OCI-LY7 (cell line): ENCODE data around the gene OTOF. TPM values are rescaled to one million over a fixed set of nuclear protein-coding genes. Genes with fewer than 3 reads are reported as not detected.

Experiments used
- BruUV-seq: library from RNA; stranded (reverse); fragments of 400-500 nt; replicated peaks from 2 replicates; lab custom pipeline; 2021; lab: Mats Ljungman, UMichigan
- CTCF ChIA-PET: fragments of 300-600 bp; sonication (Branson Sonifier 250); formaldehyde crosslinking; loops from one replicate; lab custom pipeline; 2022; ENCODE audit warnings: antibody characterized with exemption; ENCODE audit not compliant: unreplicated experiment; lab: Charles Lee
- POLR2A ChIA-PET: fragments of 300-600 bp; sonication (Branson Sonifier 250); formaldehyde crosslinking; loops from one replicate; lab custom pipeline; 2022; ENCODE audit warnings: antibody characterized with exemption; lab: Charles Lee
- DNase-seq: peaks from one replicate; pipeline ENCODE4 v3.0.0-alpha.2; 2015; ENCODE audit warnings: low spot score
- H2AFZ ChIP-seq: fragments of 200-600 bp; sonication (generic), shearing (Covaris generic); 2 replicates; pipeline ENCODE4 v1.6.1; 2014; ENCODE audit warnings: mild to moderate bottlenecking, antibody characterized with exemption, low read length, moderate library complexity
- H3K27ac ChIP-seq: fragments of 200-600 bp; sonication (generic); 2 replicates; pipeline ENCODE4 v1.5.1; 2014; ENCODE audit warnings: mixed run types, low read depth, mild to moderate bottlenecking, moderate library complexity, low read length, inconsistent platforms; ENCODE audit not compliant: poor library complexity, severe bottlenecking
- H3K36me3 ChIP-seq: fragments of 200-600 bp; sonication (generic); 2 replicates; pipeline ENCODE4 v1.6.1; 2014; ENCODE audit warnings: mild to moderate bottlenecking, antibody characterized with exemption, low read length, moderate library complexity, mixed read lengths; ENCODE audit not compliant: insufficient read depth
- H3K4me1 ChIP-seq: fragments of 200-600 bp; sonication (generic); 2 replicates; pipeline ENCODE4 v1.5.1; 2014; ENCODE audit warnings: mild to moderate bottlenecking, low read length; ENCODE audit not compliant: insufficient read depth, poor library complexity, severe bottlenecking
- H3K4me2 ChIP-seq: fragments of 200-600 bp; sonication (generic); 2 replicates; pipeline ENCODE4 v1.6.1; 2014; ENCODE audit warnings: mild to moderate bottlenecking, low read length
- H3K4me3 ChIP-seq: fragments of 200-600 bp; sonication (generic); 2 replicates; pipeline ENCODE4 v1.5.1; 2014; ENCODE audit warnings: mild to moderate bottlenecking, low read depth, low read length; ENCODE audit not compliant: poor library complexity, severe bottlenecking
- H3K79me2 ChIP-seq: fragments of 200-600 bp; sonication (generic); 2 replicates; pipeline ENCODE4 v1.6.1; 2016; ENCODE audit warnings: low read depth, mild to moderate bottlenecking, low read length, moderate library complexity, mixed read lengths; ENCODE audit not compliant: insufficient read depth
- H3K9me2 ChIP-seq: fragments of 200-600 bp; sonication (generic); 2 replicates; pipeline ENCODE4 v1.6.1; 2016; ENCODE audit warnings: mild to moderate bottlenecking, low read length, mixed read lengths; ENCODE audit not compliant: insufficient read depth
- H3K9me3 ChIP-seq: fragments of 200-600 bp; sonication (generic); 2 replicates; pipeline ENCODE4 v1.6.1; 2014; ENCODE audit warnings: mild to moderate bottlenecking, mixed run types, low read length, mixed read lengths
- H4K20me1 ChIP-seq: fragments of 200-600 bp; sonication (generic); 2 replicates; pipeline ENCODE4 v1.6.1; 2014; ENCODE audit warnings: mild to moderate bottlenecking, antibody characterized with exemption, low read length, moderate library complexity, mixed read lengths; ENCODE audit not compliant: insufficient read depth
- EZH2phosphoT487 ChIP-seq: fragments of 200-600 bp; sonication (generic); IDR thresholded peaks from 2 replicates; pipeline ENCODE4 v1.6.1; 2018; ENCODE audit warnings: low read depth, borderline replicate concordance, mild to moderate bottlenecking, mixed run types, antibody characterized with exemption, low read length, moderate library complexity, mixed read lengths
- intact Hi-C: fragments of 100-400 bp; cut with micrococcal nuclease; formaldehyde crosslinking; loops from one replicate; pipeline ENCODE4 v1.10.0; 2022; ENCODE audit not compliant: unreplicated experiment
- total RNA-seq, 2 experiments: library from RNA; depleted of rRNA in 1 of 2; stranded (reverse); fragments of >200 nt in 1 of 2; shearing (Covaris generic) in 1 of 2; gene quantifications; 2 replicates each; pipeline ENCODE4 v1.2.3, GENCODE V29; 2014 to 2022
- TF ChIP-seq, protein P1 (sequence below): fragments of 200-600 bp; sonication (generic); conservative IDR thresholded peaks from 2 replicates; pipeline ENCODE4 v1.5.1; 2014; ENCODE audit warnings: mild to moderate bottlenecking, antibody characterized with exemption, low read length, moderate library complexity, mixed read lengths

Gene OTOF
- total RNA-seq, 2 experiments from 2014 or later: not detected

DNA sequence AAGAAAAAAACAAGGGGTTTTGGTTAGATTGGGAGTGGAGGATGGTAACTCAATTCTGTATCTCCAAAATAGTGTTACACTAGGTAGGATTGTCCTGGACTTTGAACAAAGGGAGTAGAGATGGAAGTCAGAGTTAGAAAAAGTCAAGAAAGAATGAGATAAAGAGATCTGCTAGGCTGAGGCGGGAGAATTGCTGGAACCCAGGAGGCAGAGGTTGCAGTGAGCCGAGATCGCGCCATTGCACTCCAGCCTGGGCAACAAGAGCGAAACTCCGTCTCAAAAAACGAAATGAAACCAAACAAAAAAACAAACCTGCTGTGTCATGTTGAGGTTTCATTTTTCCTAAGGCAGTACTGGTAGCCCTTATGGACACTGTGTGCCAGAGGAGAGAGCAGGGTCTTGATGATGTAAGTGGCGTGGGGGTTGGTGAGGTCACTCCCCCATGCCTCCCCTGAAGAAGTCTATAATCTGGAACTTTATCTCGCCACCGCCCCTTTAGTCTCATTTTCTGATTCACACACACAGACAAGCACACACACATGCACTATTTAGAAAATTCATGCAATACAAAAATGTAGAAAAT, 65.7 kb downstream of the OTOF start:
- no peaks in the 10 kb centered on the region for H3K9me3 ChIP-seq
- no peak for TF ChIP-seq EZH2phosphoT487
- TF ChIP-seq, protein P1, sequence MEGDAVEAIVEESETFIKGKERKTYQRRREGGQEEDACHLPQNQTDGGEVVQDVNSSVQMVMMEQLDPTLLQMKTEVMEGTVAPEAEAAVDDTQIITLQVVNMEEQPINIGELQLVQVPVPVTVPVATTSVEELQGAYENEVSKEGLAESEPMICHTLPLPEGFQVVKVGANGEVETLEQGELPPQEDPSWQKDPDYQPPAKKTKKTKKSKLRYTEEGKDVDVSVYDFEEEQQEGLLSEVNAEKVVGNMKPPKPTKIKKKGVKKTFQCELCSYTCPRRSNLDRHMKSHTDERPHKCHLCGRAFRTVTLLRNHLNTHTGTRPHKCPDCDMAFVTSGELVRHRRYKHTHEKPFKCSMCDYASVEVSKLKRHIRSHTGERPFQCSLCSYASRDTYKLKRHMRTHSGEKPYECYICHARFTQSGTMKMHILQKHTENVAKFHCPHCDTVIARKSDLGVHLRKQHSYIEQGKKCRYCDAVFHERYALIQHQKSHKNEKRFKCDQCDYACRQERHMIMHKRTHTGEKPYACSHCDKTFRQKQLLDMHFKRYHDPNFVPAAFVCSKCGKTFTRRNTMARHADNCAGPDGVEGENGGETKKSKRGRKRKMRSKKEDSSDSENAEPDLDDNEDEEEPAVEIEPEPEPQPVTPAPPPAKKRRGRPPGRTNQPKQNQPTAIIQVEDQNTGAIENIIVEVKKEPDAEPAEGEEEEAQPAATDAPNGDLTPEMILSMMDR: no peak
- ChIA-PET POLR2A (no interaction called here), CTCF (no interaction called here)
- peak overlapping the region; percentile 47; the same call in 1 of the 2 replicates for H3K4me2 ChIP-seq
- no peaks in the 10 kb centered on the region for H3K4me1 ChIP-seq
- H3K9me2 ChIP-seq: no peaks in the 10 kb centered on the region
- no peak overlapping the region for H3K27ac ChIP-seq
- DNase-seq: no peak
- H2AFZ ChIP-seq: peak overlapping the region; percentile 39; the same call in 1 of the 2 replicates
- H4K20me1 ChIP-seq: no peaks in the 10 kb centered on the region; the same call in 1 of the 2 replicates
- no peaks in the 10 kb centered on the region for H3K36me3 ChIP-seq
- intact Hi-C loops: no loop called here
- H3K4me3 ChIP-seq: peak overlapping the region; percentile 36
- H3K79me2 ChIP-seq: no peaks in the 10 kb centered on the region
- no TSS peak for BruUV-seq

DNA sequence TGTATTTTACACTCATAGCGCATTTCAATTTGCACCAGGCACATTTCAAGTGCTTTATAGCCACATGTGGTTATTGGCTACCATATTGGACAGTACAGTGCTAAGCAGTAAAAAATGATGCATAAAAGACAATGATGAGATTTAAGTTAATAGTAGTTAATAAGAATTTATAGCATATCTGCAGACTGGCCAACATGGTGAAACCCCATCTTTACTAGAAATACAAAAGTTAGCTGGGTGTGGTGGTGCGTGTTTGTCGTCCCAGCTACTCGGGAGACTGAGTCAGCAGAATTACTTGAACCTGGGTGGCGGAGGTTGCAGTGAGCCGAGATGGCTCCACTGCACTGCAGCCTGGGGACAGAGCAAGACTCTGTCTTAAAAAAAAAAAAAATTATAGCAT, 66.5 kb downstream of the OTOF start:
- no peak overlapping the region for H2AFZ ChIP-seq
- no peaks in the 10 kb centered on the region; the same call in 1 of the 2 replicates for H4K20me1 ChIP-seq
- no peaks in the 10 kb centered on the region for H3K79me2 ChIP-seq
- TF ChIP-seq, protein P1: no peak
- TF ChIP-seq EZH2phosphoT487: no peak
- no peaks in the 10 kb centered on the region for H3K4me1 ChIP-seq
- ChIA-PET POLR2A (no interaction called here), CTCF (no interaction called here)
- DNase-seq: no peak
- BruUV-seq: no TSS peak
- peak overlapping the region; percentile 47; the same call in 1 of the 2 replicates for H3K4me2 ChIP-seq
- no peak overlapping the region for H3K27ac ChIP-seq
- no peaks in the 10 kb centered on the region for H3K9me3 ChIP-seq
- intact Hi-C loops: no loop called here
- no peaks in the 10 kb centered on the region for H3K9me2 ChIP-seq
- H3K36me3 ChIP-seq: no peaks in the 10 kb centered on the region
- H3K4me3 ChIP-seq: no peak overlapping the region

DNA sequence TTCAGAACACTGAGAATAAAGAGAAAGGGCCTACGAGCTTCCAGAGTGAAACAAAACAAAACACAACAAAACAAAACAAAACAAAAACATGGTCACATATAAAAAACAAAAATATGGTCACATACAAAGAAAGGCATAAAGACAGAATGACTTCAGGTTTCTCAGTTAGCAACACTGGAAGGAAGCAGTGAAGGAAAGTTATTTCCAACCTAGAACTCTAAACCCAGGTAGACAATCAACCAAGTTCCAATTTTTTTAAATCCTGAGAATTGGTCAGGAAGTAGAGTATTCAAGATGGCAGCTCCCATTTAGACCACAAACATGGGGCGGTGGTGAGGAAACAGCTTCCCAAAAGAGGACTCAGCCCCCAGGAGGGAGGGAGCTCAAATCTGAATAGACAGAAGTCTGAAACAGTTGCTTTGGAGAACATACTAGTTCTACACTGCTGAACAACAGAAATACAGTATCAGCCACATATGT, 67.1 kb downstream of the OTOF start:
- CTCF ChIA-PET: no interaction called here
- intact Hi-C loops: no loop called here

More for the DNA sequence above, 67.1 kb downstream of the OTOF start:
- no peaks in the 10 kb centered on the region for H3K9me2 ChIP-seq
- H3K36me3 ChIP-seq: no peaks in the 10 kb centered on the region
- H3K9me3 ChIP-seq: no peaks in the 10 kb centered on the region
- no peaks in the 10 kb centered on the region; the same call in 1 of the 2 replicates for H4K20me1 ChIP-seq
- BruUV-seq: no TSS peak
- no peak for DNase-seq
- H3K4me1 ChIP-seq: no peaks in the 10 kb centered on the region
- no peak overlapping the region for H3K4me3 ChIP-seq
- no peak overlapping the region for H3K4me2 ChIP-seq
- H3K27ac ChIP-seq: no peak overlapping the region
- TF ChIP-seq EZH2phosphoT487: no peak
- TF ChIP-seq, protein P1: no peak
- no peak overlapping the region for H2AFZ ChIP-seq
- no peaks in the 10 kb centered on the region for H3K79me2 ChIP-seq
- POLR2A ChIA-PET: no interaction called here
